LHCN-M2 (cell line): ENCODE results near the gene SNRK. TPM values are rescaled to one million over a fixed set of nuclear protein-coding genes. Genes with fewer than 3 reads are reported as not detected.

Experiments
- DNase-seq: peaks from one replicate; pipeline ENCODE4 v3.0.0-alpha.2; 2012; ENCODE audit warnings: low read depth
- total RNA-seq: library from RNA; depleted of rRNA; stranded (reverse); fragments of >200 nt; gene quantifications from 2 replicates; pipeline ENCODE4 v1.2.3, GENCODE V29; 2014

SNRK gene
- total RNA-seq, 1 experiment from 2014 or later = 12.5 TPM

- DNase-seq = no peak
These were observed 17.7 kb upstream of the SNRK start for GRCh38 chr3:43268636-43269035.

DNA sequence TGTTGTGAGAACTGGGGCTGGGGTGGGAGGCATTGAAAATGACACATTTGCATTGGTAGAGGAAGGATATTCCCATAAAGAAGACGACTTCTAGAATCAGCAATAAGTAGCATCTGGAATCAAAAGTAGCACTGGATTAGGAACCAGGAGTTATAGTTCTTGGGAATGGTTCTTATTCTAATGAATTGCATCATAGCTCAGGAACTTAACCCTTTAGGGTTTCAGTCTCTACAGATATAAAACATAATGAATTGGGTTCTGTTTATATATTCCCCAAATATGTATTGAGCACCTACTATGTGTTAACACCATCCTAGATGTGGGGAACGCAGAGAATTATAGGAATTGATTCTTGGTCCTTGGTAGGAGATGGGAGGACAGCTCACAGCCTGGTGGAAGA lies 16.3 kb upstream of the SNRK start:
- no peak for DNase-seq

- peak; percentile 20 for DNase-seq
These were observed 12.9 kb upstream of the SNRK start for GRCh38 chr3:43273416-43273815.

DNA sequence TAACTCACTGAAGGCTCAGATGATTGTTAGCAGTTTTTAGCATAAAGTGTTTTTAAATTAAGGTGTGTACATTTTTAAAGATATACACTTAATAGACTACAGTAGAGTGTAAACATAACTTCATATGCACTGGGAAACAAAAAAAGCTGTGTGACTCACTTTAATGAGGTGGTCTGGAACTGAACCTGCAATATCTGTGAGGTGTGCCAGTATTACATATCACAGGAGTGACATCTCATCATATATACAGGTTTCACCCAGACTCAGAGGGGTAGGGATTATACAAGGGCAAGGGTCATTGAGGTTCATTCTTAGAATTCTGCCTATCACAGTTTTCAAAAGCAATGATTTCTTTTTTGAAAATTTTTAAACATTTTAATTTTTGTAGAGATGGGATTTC lies 7.3 kb upstream of the SNRK start:
- no peak for DNase-seq

DNA sequence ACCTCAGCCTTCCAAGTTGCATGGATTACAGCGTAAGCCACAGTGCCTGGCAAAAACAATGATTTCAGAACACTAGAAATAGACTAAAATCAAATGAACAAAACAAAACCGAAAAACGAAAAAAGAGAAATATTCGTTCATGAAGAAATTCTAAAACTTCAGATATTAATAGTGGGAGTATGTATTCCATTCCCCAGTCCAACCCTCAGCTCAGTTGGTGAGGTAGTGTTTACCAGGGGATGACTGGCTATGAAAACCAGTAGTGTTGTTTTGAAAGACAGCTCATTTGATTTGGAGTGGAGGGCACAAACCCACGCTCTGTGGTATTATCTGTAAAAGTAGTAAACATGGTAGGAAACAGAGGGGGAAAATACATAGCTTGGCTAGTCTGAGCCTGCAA lies 6.8 kb upstream of the SNRK start:
- DNase-seq = no peak

- no peak for DNase-seq
These were observed 5.3 kb upstream of the SNRK start for GRCh38 chr3:43281020-43281419.

- no peak for DNase-seq
These were observed 2.2 kb upstream of the SNRK start for GRCh38 chr3:43284171-43284570.

DNA sequence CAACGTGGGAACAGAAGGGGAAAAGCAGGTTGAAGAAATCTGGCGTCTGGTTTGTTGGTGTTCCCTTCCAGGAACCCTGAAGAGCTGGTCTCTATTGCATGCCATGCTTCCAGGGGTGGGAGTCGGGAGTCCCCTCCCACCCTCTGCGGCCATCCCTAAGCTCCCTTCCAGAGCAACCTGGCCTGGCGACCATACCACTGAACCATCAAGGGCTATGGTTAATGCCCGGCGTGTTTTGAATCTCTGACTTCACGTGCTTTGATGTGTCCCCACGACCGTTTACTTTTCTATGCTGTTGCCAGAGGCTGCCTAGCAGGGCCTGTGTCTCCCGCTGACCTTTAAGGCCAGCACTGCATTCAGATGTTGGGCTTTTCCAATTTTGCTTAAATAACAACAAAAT lies 696 bp upstream of the SNRK start:
- DNase-seq = no peak

- DNase-seq = peak; percentile 31
These were observed 630 bp downstream of the SNRK start for GRCh38 chr3:43286841-43287499.

DNA sequence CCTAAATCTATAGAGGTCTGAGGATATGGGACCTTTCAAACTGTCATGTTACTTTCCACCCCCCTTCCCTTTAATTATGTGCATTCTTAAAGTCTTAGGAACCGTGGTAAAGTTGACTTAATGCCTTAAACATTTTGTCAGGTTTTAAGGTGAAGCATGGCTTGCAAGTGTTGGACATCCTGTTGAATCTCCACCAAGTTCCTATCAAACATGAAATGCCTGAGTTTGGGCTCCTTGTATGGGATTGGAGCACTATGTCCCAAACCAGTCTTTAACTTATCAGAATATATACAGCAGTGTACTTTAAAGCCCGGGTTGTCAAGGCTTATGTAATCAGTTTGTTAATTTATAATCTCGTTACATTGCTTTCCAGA lies 1.1 kb downstream of the SNRK start:
- DNase-seq = no peak

DNA sequence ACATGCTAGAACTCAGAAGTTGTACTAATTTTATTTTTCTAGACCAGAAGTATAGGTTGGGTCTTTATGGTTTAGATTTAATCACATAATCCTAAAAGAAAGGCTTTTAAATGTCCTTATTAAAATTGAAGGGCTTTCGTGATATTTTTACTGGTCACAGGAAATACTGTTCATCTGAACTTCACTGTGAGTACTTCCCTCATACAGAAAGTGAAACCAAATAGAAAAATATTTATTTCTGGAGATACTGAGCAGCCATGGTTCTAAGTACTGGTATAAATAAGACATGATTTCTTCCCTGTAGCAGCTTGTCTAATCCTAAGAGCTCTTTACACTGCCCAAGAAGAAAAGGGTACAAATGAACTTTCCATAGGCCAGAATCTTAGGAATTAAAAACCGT lies 2.0 kb downstream of the SNRK start:
- DNase-seq = peak; percentile 19

DNA sequence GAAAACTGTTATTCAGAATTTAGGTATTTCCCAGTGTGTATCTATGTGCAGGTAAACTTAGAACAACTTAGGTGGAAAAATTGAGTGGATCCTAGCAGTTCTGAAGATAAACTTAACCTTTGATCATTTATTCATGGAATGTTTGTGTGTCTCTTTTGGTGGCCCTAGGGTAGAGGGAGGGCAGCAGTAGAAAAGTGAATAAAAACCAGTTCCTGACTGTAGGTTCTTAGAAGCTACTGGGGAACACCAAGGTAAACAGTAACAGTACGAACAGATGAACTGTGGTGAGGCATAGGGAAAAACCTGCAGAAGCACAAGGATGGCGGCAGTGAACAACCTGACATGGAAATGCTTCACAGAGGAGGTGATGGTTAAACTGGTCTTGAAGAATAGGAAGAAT lies 2.5 kb downstream of the SNRK start:
- DNase-seq = no peak

DNA sequence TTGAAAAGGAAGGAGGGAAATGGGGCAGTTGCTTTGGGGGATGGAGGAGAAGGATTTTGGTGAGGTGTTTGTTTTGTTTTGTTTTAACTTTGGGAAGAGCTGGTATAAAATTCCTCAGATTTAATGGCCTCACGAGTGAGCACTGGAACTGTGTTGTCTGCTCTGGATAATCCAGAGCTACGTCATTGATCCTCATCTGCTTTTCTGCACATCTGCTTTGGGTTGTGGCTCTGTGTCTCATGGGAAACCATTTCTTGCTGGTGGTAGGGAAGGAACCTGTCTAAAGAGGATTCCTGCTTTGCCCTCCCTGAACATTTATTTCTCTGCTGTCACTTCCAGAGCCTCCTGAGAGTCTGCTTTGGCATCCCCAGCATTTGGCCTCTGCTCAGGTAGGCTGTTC lies 3.1 kb downstream of the SNRK start:
- DNase-seq = no peak

- DNase-seq = no peak
These were observed 3.6 kb downstream of the SNRK start for GRCh38 chr3:43289841-43290470.

DNA sequence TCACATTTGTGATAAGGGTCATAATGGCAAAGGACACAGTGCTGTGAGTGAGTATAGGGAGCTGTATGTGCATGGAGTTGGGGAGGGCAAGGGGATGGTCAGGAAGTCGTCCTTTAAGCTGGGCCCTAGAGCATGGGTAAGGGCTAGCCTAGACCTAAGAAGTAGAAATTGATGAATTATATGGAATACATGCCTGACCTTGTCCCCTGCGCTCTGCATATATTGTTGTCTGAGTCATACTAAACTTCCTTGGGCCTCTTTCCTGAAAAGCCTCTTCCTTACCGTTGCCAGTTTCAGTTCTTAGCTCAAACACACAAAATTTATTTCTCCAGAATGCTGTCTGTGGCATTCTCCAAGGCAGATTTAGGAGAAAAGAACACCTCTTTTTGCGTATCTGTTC lies 4.6 kb downstream of the SNRK start:
- DNase-seq = no peak

- no peak for DNase-seq
These were observed 5.2 kb downstream of the SNRK start for GRCh38 chr3:43291546-43291945.

GRCh38 chr3:43294975-43295374 lies 8.6 kb downstream of the SNRK start:
- DNase-seq = no peak

DNA sequence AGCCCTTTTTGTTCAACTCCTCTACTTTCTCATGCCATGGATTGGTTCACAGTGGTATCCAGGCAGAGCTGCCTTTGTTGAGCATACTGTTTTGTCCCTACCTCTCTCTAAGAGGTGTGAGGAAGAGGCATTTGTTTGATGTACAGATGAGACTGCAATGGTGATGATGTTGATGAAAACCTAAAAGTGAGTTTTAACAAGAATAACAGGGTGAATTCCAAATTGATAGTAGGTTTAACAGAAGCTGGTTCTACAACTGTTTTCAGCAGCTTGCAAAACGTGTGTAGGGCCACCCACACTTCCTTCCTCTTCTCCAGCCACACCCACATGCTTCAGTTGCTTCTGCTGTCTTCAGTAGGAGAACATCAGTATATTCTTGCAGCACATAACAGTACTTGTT lies 10.2 kb downstream of the SNRK start:
- DNase-seq = peak; percentile 7

GRCh38 chr3:43298292-43298691 lies 12.0 kb downstream of the SNRK start:
- DNase-seq = no peak

DNA sequence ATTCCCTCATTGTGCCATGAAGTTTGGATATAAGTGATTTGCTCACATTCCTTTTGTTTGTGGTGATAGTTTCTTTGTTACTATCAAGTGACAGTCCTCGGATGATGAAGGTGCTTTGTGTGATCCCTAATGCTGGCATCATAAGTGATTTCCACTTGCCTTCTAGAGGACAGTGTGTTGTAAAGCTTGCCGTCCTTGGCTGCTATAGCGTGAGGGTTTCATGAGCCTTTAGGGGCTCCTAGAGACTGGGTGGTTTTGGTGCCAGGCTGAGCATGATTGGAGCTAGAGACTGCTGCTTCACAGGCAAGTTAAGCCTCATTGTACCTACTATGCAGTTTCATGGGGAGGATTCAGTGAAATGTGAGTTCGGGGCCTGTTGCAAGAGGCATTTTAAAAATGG lies 12.4 kb downstream of the SNRK start:
- no peak for DNase-seq

DNA sequence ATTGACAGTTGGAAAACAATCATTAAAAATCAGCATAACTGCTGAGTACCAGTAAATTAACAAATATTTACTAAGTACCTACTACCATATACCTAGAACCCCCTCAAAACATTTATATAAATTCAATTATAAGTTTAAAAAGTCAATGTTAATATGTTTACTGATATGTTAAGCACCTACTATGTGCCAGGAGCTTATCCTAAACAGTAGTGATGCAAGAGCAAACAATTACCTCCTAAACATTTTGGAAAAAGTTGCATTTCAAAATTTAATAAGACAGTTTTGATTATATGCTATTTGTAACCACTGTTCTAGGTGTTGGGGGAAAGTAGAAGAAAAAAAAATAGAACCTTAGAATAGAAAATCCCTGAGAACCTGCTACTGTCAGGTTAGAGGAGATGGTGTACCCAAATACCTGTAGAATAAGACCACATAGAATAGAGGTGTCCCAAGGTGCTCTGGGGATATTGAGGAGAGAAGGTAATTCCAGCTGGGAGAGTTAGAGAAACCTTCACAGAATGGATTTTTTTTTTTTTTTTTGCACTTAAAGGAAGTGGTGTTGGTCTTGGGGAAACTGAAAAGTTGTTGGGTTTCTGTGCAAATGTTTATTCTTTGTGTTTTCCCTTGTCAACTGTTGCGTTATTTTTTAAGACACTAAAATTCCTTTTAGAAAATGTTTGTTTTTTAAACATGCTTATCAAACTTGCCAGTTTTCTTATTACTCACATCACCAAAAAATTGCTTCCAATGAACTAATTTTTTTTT lies 16.0 kb downstream of the SNRK start:
- DNase-seq = no peak

GRCh38 chr3:43304126-43304525 lies 17.8 kb downstream of the SNRK start:
- DNase-seq = no peak

DNA sequence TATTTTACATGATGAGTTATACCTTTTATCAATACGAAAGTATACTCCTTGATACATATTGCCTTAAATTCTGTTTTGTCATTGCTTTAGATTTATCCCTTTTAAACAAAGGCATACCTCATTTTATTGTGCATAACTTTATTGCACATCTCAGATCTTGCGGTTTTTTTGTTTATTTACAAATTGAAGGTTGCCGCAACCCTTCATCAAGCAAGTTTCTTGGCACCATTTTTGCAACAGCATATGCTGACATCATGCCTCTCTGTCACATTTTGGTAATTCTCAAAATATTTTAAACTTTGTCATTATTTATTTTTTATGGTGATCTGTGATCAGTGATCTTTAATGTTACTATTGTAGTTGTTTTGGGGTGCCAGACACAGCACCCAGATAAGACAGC lies 20.9 kb downstream of the SNRK start:
- DNase-seq = peak; percentile 9
